Measurements from ENCODE around the gene GK2.

DNA sequence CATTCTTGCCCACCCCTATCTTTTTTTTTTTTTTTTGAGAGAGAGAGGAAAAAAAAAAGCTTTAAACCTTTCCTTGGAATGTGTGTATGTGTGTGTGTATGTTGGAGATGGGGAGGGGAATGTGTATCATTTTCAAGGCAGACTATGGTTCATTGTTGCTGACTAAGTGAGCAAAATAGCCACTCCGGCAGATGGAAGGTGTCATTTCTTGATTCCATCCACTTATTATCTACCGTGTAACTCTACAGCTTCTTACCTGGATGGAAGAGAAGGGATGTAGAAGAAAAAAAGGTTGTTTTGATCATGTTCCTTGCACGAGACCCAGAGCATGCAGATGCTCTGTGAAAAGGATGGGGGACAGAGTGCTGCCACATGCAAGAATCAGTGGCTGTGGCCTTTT, 5.9 kb upstream of the GK2 start:
- TF ChIP-seq, protein P1, sequence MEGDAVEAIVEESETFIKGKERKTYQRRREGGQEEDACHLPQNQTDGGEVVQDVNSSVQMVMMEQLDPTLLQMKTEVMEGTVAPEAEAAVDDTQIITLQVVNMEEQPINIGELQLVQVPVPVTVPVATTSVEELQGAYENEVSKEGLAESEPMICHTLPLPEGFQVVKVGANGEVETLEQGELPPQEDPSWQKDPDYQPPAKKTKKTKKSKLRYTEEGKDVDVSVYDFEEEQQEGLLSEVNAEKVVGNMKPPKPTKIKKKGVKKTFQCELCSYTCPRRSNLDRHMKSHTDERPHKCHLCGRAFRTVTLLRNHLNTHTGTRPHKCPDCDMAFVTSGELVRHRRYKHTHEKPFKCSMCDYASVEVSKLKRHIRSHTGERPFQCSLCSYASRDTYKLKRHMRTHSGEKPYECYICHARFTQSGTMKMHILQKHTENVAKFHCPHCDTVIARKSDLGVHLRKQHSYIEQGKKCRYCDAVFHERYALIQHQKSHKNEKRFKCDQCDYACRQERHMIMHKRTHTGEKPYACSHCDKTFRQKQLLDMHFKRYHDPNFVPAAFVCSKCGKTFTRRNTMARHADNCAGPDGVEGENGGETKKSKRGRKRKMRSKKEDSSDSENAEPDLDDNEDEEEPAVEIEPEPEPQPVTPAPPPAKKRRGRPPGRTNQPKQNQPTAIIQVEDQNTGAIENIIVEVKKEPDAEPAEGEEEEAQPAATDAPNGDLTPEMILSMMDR (IDR thresholded peaks at IDR 0.05; ENCODE audit: insufficient read depth, low read length, poor library complexity, severe bottlenecking), result no peak
- no peak for TF ChIP-seq EZH2phosphoT487 (conservative IDR thresholded peaks at IDR 0.05; ENCODE audit: low read length)
